ENCODE measurements around the gene CRLF3.
"Not testable (repeated sequence)": the region's sequence is repeated elsewhere in the genome, so short reads cannot be mapped to it uniquely, and the experiment has no call there.

Gene CRLF3

DNA sequence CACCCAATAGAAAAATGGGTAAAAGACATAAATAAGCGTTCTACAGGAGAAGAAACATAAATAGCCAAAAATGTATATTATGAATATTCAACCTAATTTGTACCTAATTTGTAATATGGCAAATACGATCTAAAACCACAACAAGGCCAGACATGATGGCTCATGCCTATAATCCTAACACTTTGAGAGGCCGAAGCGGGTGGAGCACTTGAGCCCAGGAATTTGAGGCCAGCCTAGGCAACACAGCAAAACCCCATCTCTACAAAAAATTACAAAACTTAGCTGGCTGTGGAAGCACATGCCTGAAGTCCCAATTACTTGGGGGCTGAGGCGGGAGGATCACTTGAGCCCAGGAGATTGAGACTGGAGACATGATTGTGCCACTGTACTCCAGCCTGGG lies 30.1 kb downstream of the CRLF3 start:
- no peaks in the 10 kb centered on the region for H3K4me1 Mint-ChIP-seq
- DNase-seq, result no peak
- TF ChIP-seq, protein P1, sequence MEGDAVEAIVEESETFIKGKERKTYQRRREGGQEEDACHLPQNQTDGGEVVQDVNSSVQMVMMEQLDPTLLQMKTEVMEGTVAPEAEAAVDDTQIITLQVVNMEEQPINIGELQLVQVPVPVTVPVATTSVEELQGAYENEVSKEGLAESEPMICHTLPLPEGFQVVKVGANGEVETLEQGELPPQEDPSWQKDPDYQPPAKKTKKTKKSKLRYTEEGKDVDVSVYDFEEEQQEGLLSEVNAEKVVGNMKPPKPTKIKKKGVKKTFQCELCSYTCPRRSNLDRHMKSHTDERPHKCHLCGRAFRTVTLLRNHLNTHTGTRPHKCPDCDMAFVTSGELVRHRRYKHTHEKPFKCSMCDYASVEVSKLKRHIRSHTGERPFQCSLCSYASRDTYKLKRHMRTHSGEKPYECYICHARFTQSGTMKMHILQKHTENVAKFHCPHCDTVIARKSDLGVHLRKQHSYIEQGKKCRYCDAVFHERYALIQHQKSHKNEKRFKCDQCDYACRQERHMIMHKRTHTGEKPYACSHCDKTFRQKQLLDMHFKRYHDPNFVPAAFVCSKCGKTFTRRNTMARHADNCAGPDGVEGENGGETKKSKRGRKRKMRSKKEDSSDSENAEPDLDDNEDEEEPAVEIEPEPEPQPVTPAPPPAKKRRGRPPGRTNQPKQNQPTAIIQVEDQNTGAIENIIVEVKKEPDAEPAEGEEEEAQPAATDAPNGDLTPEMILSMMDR (IDR thresholded peaks at IDR 0.05), result no peak
- H3K4me3 Mint-ChIP-seq, result no peak overlapping the region
- H3K36me3 Mint-ChIP-seq (ENCODE audit: low read depth), result peaks cover 77% of the 10 kb centered on the region
- H3K27ac Mint-ChIP-seq, result peak overlapping the region; percentile 77
- H3K27me3 Mint-ChIP-seq (ENCODE audit: low read depth, poor library complexity), result no peaks in the 10 kb centered on the region
- no peaks in the 10 kb centered on the region for H3K9me3 Mint-ChIP-seq

DNA sequence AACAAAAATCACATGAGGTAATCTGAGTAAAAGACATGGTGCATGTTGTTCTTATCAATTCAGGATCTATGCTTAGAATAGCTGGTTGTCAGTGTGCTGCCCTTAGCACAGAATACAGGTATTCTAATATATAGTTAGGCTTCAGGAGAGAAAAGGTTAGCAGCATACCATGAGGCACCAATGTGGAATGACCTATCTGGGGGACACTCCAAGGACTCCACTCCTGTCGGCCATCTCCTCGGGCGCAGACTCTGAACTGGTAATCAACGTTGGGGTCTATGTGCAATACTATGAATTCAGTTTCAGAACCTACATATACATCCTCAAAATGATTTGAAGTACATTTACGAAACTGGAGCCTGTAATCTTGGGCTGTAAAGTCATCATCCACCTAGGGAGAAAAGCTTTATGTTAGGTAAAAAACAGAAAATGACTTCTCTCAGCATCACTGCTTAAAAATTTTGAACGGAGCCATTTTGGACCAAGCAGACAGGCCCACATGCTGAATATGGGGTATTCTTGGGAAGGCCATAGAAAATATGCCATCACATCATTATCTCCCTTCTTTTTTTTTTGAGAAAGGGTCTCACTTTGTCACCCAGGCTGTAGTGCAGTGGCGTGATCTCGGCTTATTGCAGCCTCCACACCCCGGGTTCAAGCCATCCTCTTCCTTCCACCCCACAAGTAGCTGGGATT lies 31.1 kb downstream of the CRLF3 start:
- TF ChIP-seq, protein P1 (IDR thresholded peaks at IDR 0.05), result no peak
- H3K27me3 Mint-ChIP-seq (ENCODE audit: low read depth, poor library complexity), result no peaks in the 10 kb centered on the region
- H3K9me3 Mint-ChIP-seq, result no peaks in the 10 kb centered on the region
- no peaks in the 10 kb centered on the region for H3K4me1 Mint-ChIP-seq
- H3K4me3 Mint-ChIP-seq, result no peak overlapping the region
- no peak for DNase-seq
- peak overlapping the region; percentile 77 for H3K27ac Mint-ChIP-seq
- H3K36me3 Mint-ChIP-seq (ENCODE audit: low read depth), result peaks cover 80% of the 10 kb centered on the region

DNA sequence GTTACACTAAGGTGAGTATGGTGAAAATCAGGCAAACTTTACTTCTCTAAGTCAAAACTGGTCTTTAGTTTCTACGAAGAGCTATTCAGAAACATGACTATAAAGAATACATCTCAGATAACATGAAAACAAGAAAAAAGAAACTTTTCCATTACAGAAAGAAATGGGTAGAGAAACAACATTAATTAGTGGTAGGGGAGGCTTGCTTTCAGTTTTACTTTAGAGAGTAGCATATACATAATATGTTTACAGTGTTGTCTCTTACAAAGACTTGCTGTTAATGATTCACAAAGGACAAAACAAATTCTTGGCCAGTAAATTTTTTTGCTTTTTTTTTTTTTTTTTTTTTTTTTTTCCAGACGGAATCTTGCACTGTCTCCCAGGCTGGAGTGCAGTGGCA lies 34.2 kb downstream of the CRLF3 start:
- Mint-ChIP-seq H3K36me3 (ENCODE audit: low read depth) (peaks cover 71% of the 10 kb centered on the region), H3K27ac (no peak overlapping the region), H3K9me3 (no peaks in the 10 kb centered on the region), H3K4me3 (no peak overlapping the region), H3K27me3 (ENCODE audit: low read depth, poor library complexity) (no peaks in the 10 kb centered on the region), H3K4me1 (peaks cover 8% of the 10 kb centered on the region)
- DNase-seq, result no peak
- TF ChIP-seq, protein P1 (IDR thresholded peaks at IDR 0.05), result no peak

DNA sequence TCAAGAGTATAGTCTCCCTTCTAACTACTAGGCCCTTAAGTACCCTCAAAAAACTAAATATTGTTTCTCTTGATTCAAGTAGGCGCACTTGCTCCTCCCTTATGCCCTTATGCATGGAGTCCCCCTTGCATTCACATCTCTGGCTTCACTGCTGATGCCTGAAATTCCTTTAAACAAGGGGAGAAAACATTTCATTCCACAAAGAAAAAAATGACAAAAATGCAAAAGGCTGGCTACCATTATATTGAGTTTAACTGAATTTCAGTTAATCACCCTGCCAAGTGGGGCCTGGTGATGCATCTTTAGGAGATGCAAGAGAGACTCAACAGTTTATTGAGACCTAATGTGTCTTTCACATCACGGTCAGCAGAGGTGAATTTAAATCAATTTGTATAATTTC lies 35.6 kb downstream of the CRLF3 start:
- no peak overlapping the region for H3K4me3 Mint-ChIP-seq
- peaks cover 72% of the 10 kb centered on the region for H3K36me3 Mint-ChIP-seq (ENCODE audit: low read depth)
- TF ChIP-seq, protein P1 (IDR thresholded peaks at IDR 0.05), result no peak
- H3K4me1 Mint-ChIP-seq, result peaks cover 8% of the 10 kb centered on the region
- no peaks in the 10 kb centered on the region for H3K27me3 Mint-ChIP-seq (ENCODE audit: low read depth, poor library complexity)
- no peak overlapping the region for H3K27ac Mint-ChIP-seq
- DNase-seq, result no peak
- H3K9me3 Mint-ChIP-seq, result no peaks in the 10 kb centered on the region

DNA sequence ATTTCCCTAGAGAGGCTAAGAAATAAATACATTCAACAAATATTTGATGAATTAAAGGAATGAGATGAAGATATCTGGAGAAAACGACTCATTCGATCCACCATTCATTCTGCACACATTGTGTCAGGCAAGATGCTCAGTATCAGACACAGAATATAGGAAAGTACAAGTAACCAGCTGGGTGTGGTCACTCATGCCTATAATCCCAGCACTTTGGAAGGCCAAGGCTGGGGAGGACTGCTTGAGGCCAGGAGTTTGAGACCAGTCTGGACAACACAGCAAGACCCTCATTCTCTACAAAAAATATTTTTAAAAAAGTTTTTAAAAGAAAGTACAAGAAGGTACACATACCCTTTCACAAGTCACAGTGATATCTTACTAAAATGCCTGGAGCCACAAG lies 42.3 kb downstream of the CRLF3 start:
- H3K27ac Mint-ChIP-seq, result no peak overlapping the region
- TF ChIP-seq, protein P1 (IDR thresholded peaks at IDR 0.05), result no peak
- H3K9me3 Mint-ChIP-seq, result no peaks in the 10 kb centered on the region
- no peaks in the 10 kb centered on the region for H3K27me3 Mint-ChIP-seq (ENCODE audit: low read depth, poor library complexity)
- no peak for DNase-seq
- H3K4me1 Mint-ChIP-seq, result peaks cover under 1% of the 10 kb centered on the region
- H3K36me3 Mint-ChIP-seq (ENCODE audit: low read depth), result peaks cover 50% of the 10 kb centered on the region
- no peak overlapping the region for H3K4me3 Mint-ChIP-seq

DNA sequence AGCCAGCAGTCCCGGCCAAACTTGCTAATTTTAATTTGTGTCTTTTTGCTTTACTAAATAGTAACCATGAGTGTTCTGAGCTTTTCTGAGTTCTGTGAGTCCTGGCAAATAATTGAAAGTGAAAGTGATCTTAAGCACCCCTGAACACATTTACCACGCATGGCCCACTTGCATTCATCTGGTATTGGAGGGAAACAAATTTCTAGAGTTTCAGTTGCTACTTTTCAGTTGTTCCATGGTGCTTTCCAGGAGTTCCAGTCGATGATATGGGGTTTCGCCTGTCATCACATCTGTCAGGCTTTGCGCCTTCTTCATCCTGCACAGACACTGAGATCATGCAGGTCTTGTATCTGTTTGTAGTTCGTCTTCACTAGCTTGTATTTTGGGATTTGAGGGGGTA lies 44.1 kb downstream of the CRLF3 start:
- Mint-ChIP-seq H3K27me3 (ENCODE audit: low read depth, poor library complexity) (no peaks in the 10 kb centered on the region), H3K36me3 (ENCODE audit: low read depth) (peaks cover 52% of the 10 kb centered on the region), H3K9me3 (no peaks in the 10 kb centered on the region), H3K4me3 (no peak overlapping the region), H3K4me1 (no peaks in the 10 kb centered on the region), H3K27ac (peak overlapping the region; percentile 53)
- no peak for DNase-seq
- TF ChIP-seq, protein P1 (IDR thresholded peaks at IDR 0.05), result no peak

DNA sequence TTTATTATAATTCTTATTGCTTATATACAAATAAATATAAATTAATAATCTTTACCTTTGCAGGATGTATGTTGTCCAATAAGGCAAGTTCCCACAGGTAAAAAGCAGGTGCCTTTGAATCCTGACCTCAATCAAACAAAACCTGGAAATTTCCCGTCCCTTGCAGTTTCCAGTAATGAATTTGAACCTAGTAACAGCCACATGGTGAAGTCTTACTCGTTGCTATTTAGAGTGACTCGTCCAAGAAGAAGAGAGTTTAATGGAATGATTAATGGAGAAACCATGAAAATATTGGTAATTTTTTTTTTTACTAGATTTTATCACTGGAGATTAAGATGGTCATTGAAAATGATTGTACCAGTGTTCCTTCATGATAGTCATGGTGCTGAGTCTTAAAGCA lies 55.7 kb downstream of the CRLF3 start:
- peaks cover 57% of the 10 kb centered on the region for H3K36me3 Mint-ChIP-seq (ENCODE audit: low read depth)
- H3K9me3 Mint-ChIP-seq; H3K27me3 Mint-ChIP-seq (ENCODE audit: low read depth, poor library complexity); H3K4me3 Mint-ChIP-seq; H3K4me1 Mint-ChIP-seq; H3K27ac Mint-ChIP-seq; DNase-seq: not testable (repeated sequence)

DNA sequence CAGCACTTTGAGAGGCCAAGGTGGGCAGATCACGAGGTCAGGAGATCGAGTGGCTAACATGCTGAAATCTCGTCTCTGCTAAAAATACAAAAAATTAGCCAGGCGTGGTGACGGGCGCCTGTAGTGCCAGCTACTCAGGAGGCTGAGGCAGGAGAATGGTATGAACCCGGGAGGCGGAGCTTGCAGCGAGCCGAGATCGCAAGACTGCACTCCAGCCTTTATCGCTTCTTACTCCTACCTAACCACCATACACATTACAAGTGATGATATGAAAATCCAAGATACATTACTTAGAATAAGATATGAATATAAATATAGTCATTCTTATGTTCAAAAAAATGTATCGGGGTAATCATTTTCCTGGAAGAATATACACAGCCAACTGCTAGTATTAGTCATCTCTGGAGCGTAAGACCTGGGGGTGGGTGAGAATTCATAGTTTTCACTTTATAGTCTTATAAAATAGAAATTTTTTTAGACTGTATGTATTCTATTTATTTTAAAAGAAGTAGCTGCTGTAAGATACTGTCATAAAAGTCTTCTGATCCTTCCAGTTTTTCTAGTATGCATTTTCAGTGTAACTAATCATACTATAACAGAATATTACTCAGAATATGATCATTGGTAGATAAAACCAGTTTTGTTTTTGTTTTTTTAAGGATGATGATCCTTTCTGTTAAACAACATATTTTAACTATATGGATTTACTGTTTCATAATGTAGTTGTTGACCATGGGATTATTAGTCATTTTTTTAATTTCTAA lies 56.7 kb downstream of the CRLF3 start:
- not testable (repeated sequence) for H3K27ac Mint-ChIP-seq; H3K4me3 Mint-ChIP-seq; H3K9me3 Mint-ChIP-seq; DNase-seq; H3K27me3 Mint-ChIP-seq (ENCODE audit: low read depth, poor library complexity); H3K4me1 Mint-ChIP-seq
- peaks cover 56% of the 10 kb centered on the region for H3K36me3 Mint-ChIP-seq (ENCODE audit: low read depth)
